ENCODE data around the gene MAML3. TPM values are rescaled to one million over a fixed set of nuclear protein-coding genes. Genes with fewer than 3 reads are reported as not detected.
A peak's percentile ranks its signal among the peaks of the same experiment; 100 is the strongest.

Gene MAML3
- total RNA-seq, 5 donors from 2014 or later (not counting 1 experiment from before 2014, with no cell fraction given): 2.0 to 3.4 (median 2.7) TPM

DNA sequence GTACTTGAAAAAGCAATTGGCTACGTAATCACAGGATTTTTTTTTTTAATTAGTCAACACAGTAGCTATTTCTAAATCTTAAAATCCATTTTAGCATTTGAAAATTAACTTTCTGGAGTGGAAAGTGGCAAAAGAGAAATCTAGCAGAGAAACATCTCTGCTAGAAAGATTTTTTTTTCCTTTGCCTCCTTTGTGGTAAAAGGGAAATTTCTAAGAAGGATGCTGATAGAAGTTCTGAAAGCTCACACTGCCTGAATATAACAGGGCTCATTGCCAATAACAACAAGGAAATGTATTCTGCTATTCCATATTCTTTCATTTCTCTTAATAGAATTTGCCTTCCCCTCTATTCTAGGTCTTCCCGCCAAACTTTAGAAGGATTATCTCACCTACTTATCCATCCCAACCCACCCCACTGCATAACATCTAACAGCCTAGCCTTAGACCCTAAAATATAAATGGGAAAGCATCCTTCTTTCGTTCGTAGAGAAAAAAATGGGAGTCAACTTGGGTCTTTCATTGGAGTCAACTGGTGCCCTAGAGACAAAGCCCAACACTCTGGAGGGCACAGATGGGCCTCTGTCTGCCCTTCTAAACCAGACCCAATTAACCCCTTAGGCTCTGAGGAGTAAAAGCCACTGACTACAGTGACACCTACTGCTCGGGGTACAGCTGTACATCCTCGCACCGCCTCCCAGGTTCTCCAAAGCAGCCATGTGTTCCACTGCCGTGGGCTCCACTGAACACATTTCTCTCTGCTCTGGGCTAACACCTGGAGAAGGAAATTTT is 103.9 kb downstream of the MAML3 start:
- Histone ChIP-seq H3K9me3 (no peaks in the 10 kb centered on the region), H3K36me3 (ENCODE audit: control insufficient read depth in 2 of 2, extremely low read depth in 1 of 2, insufficient read depth in 1 of 2, low read length in 1 of 2) (no peaks in the 10 kb centered on the region), H3K4me1 (ENCODE audit: control insufficient read depth in 1 of 2, extremely low read depth in 1 of 2, insufficient read depth in 2 of 2, low read length in 2 of 2) (peaks cover 18 to 45% of the 10 kb centered on the region in 2 experiments), H3K27ac (ENCODE audit: low read length) (no peak overlapping the region), H3K4me3 (ENCODE audit: control insufficient read depth in 1 of 2, extremely low read depth in 1 of 2, low read length in 1 of 2) (no peak overlapping the region), H3K27me3 (replicated peaks in 1 of 2; ENCODE audit: control insufficient read depth in 2 of 2, extremely low read depth in 1 of 2, insufficient read depth in 2 of 2, low read length in 1 of 2) (peaks cover 0 to 6% of the 10 kb centered on the region in 2 experiments)
- Mint-ChIP-seq H3K27ac (peak overlapping the region; percentile 46 to 79), H3K4me3 (peak overlapping the region; percentile 68 to 76 (median 75)), H3K4me1 (peaks cover 36 to 56% (median 37%) of the 10 kb centered on the region in 3 donors), H3K9me3 (no peaks in the 10 kb centered on the region), H3K27me3 (peaks cover 0 to 4% of the 10 kb centered on the region in 2 donors), H3K36me3 (no peaks in the 10 kb centered on the region)
- ChIA-PET CTCF (interaction anchor here (1.1 to 1.4 kb wide), 4 partner anchors 29 to 203 kb away, joined by 3 to 6 read pairs (median 4); no protein-coding TSS in a partner anchor), POLR2A (interaction anchor here in 1 of 2 donors (0.7 kb wide), 1 partner anchor 102 kb away, joined by 4 read pairs; no protein-coding TSS in a partner anchor)
- 80% methylated on average over 6 of the region's 8 CpGs for WGBS (ENCODE audit: insufficient coverage)
- ATAC-seq (replicated peaks in 1 of 4): no peak
- DNase-seq: no peak

DNA sequence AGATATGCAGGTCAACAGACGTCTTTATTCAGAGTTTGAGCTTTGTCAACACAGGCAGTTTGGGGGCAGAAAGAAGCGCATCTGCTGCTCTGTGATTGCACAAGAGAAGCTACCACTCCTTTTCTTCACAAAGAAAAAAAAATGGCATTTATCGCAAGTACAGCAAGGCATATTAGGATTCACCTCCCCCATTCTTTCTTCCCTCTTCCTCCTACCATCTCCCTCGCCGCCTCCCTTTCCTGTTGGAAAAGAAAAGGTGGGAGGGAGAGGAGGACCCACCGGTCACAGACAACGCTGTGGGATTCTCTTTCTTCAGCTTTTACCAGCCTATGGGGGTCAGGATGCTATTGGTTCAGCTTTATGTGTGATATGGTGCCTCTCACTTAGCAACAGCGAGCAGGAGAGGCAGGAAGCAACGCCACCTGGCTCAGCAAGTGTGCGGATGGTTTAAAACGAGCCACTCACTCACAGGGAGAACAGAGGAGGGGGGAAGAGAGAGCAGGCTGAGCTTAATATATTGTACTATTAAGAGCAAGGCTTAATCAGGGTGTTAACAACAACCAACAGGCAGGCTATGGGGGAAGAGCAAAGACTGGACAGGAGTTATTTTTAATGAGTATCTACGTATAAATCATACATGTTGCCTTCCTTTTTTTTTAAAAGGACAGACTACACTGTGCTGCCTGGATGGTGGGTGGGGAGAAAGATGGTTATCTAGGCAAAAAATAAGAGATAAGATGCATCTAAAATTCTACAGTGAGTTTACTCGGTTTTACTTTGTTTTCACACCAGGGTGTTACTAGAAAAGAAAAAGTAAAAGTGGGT is 104.7 kb downstream of the MAML3 start:
- Histone ChIP-seq H3K36me3 (ENCODE audit: control insufficient read depth in 2 of 2, extremely low read depth in 1 of 2, insufficient read depth in 1 of 2, low read length in 1 of 2) (no peaks in the 10 kb centered on the region), H3K9me3 (no peaks in the 10 kb centered on the region), H3K4me3 (ENCODE audit: control insufficient read depth in 1 of 2, extremely low read depth in 1 of 2, low read length in 1 of 2) (peak overlapping the region; percentile 35 to 46), H3K4me1 (ENCODE audit: control insufficient read depth in 1 of 2, extremely low read depth in 1 of 2, insufficient read depth in 2 of 2, low read length in 2 of 2) (peaks cover 18 to 41% of the 10 kb centered on the region in 2 experiments), H3K27ac (ENCODE audit: low read length) (peak overlapping the region; percentile 43), H3K27me3 (replicated peaks in 1 of 2; ENCODE audit: control insufficient read depth in 2 of 2, extremely low read depth in 1 of 2, insufficient read depth in 2 of 2, low read length in 1 of 2) (peaks cover 0 to 6% of the 10 kb centered on the region in 2 experiments)
- H3K27ac Mint-ChIP-seq: peak overlapping the region; percentile 79 to 81
- no peaks in the 10 kb centered on the region for H3K36me3 Mint-ChIP-seq
- ATAC-seq (replicated peaks in 1 of 4): peak; percentile 89 to 97 (median 95)
- 17% methylated on average over 1 of the region's 13 CpGs for WGBS (ENCODE audit: insufficient coverage)
- peak; percentile 23 to 69 (median 46) for DNase-seq
- ChIA-PET POLR2A (interaction anchor here (0.7 to 1.0 kb wide), 3 partner anchors 21 to 324 kb away, joined by 3 to 4 read pairs (median 4); no protein-coding TSS in a partner anchor), CTCF (interaction anchor here (0.5 to 1.4 kb wide), 9 partner anchors 28 to 204 kb away, joined by 3 to 6 read pairs (median 3); no protein-coding TSS in a partner anchor)
- peaks cover 30 to 50% (median 31%) of the 10 kb centered on the region in 3 donors for H3K4me1 Mint-ChIP-seq
- peak overlapping the region; percentile 68 to 76 (median 75) for H3K4me3 Mint-ChIP-seq
- no peaks in the 10 kb centered on the region for H3K27me3 Mint-ChIP-seq
- H3K9me3 Mint-ChIP-seq: no peaks in the 10 kb centered on the region

DNA sequence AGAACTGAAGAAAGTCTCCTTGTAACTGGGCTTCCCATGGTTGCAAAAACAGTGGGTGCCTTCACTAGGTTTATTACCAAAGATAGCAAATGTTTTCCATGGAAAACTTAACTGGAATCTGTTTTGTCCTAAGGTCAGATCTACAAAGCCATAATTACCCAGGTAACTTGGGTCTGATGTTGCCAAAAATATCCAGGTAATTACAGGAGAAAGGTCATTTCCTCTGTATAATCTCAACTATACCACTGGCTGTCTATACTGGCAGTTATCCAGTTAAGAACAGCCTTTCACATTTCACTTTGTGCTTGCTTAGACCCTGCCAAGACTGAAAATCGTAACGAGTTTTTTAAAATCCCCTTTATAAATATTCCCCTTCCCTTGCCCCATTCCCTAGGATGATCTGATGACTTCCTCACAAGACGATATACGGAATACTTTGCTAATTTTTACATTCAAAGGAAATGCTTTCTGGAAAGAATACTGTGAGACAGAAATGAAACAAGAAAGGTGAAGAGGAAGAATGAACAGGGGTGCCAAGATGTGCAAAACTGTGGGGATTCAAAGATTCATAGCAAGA is 105.5 kb downstream of the MAML3 start:
- Histone ChIP-seq H3K27me3 (replicated peaks in 1 of 2; ENCODE audit: control insufficient read depth in 2 of 2, extremely low read depth in 1 of 2, insufficient read depth in 2 of 2, low read length in 1 of 2) (peaks cover 0 to 6% of the 10 kb centered on the region in 2 experiments), H3K27ac (ENCODE audit: low read length) (peak overlapping the region; percentile 43), H3K36me3 (ENCODE audit: control insufficient read depth in 2 of 2, extremely low read depth in 1 of 2, insufficient read depth in 1 of 2, low read length in 1 of 2) (no peaks in the 10 kb centered on the region), H3K4me1 (ENCODE audit: control insufficient read depth in 1 of 2, extremely low read depth in 1 of 2, insufficient read depth in 2 of 2, low read length in 2 of 2) (peaks cover 14 to 33% of the 10 kb centered on the region in 2 experiments), H3K4me3 (ENCODE audit: control insufficient read depth in 1 of 2, extremely low read depth in 1 of 2, low read length in 1 of 2) (peak overlapping the region; percentile 35 to 46), H3K9me3 (no peaks in the 10 kb centered on the region)
- Mint-ChIP-seq H3K4me3 (peak overlapping the region; percentile 68 to 76 (median 75)), H3K36me3 (no peaks in the 10 kb centered on the region), H3K27ac (peak overlapping the region; percentile 79 to 81), H3K9me3 (no peaks in the 10 kb centered on the region), H3K4me1 (peaks cover 23 to 44% (median 27%) of the 10 kb centered on the region in 3 donors), H3K27me3 (no peaks in the 10 kb centered on the region)
- ATAC-seq (replicated peaks in 1 of 4) (no peak), DNase-seq (no peak)
- WGBS (ENCODE audit: insufficient coverage): 43% methylated on average over 2 of the region's 4 CpGs
- CTCF ChIA-PET: interaction anchor here (0.6 to 1.4 kb wide), 7 partner anchors 27 to 204 kb away, joined by 3 to 6 read pairs (median 3); no protein-coding TSS in a partner anchor
- POLR2A ChIA-PET: interaction anchor here (0.7 to 1.0 kb wide), 2 partner anchors 22 to 324 kb away, joined by 3 to 4 read pairs; no protein-coding TSS in a partner anchor

DNA sequence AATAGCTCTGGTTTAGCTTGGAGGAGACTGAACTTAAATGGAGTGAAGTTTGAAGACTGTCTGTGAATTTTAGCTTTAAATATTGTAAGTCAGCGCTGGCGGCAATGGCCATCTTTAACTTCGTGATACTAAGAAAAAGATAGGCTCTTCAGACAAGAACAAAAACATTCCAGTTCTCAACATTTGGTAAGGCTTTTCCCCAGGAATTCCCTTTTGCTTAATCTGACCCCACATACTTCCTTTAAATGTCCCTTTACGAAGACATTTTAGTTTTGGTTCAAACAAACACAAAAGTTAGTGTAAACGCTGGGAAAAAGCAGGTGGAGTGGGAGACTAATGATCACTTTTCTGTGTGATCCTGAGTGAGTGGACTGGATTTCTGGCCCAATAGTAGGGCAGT is 106.2 kb downstream of the MAML3 start:
- H3K27me3 Mint-ChIP-seq: no peaks in the 10 kb centered on the region
- Histone ChIP-seq H3K4me1 (ENCODE audit: control insufficient read depth in 1 of 2, extremely low read depth in 1 of 2, insufficient read depth in 2 of 2, low read length in 2 of 2) (peaks cover 14 to 30% of the 10 kb centered on the region in 2 experiments), H3K27ac (ENCODE audit: low read length) (no peak overlapping the region), H3K9me3 (no peaks in the 10 kb centered on the region), H3K36me3 (ENCODE audit: control insufficient read depth in 2 of 2, extremely low read depth in 1 of 2, insufficient read depth in 1 of 2, low read length in 1 of 2) (no peaks in the 10 kb centered on the region), H3K27me3 (replicated peaks in 1 of 2; ENCODE audit: control insufficient read depth in 2 of 2, extremely low read depth in 1 of 2, insufficient read depth in 2 of 2, low read length in 1 of 2) (peaks cover 0 to 6% of the 10 kb centered on the region in 2 experiments), H3K4me3 (ENCODE audit: control insufficient read depth in 1 of 2, extremely low read depth in 1 of 2, low read length in 1 of 2) (no peak overlapping the region)
- no peak overlapping the region for H3K4me3 Mint-ChIP-seq
- no peak overlapping the region for H3K27ac Mint-ChIP-seq
- 100% methylated on average over 1 of the region's 5 CpGs for WGBS (ENCODE audit: insufficient coverage)
- ChIA-PET POLR2A (no interaction called here), CTCF (interaction anchor here in 1 of 2 donors (0.6 kb wide), 1 partner anchor 181 kb away, joined by 3 read pairs; no protein-coding TSS in a partner anchor)
- ATAC-seq (replicated peaks in 1 of 4) (no peak), DNase-seq (no peak)
- no peaks in the 10 kb centered on the region for H3K36me3 Mint-ChIP-seq
- H3K4me1 Mint-ChIP-seq: peaks cover 18 to 37% (median 21%) of the 10 kb centered on the region in 3 donors
- no peaks in the 10 kb centered on the region for H3K9me3 Mint-ChIP-seq

DNA sequence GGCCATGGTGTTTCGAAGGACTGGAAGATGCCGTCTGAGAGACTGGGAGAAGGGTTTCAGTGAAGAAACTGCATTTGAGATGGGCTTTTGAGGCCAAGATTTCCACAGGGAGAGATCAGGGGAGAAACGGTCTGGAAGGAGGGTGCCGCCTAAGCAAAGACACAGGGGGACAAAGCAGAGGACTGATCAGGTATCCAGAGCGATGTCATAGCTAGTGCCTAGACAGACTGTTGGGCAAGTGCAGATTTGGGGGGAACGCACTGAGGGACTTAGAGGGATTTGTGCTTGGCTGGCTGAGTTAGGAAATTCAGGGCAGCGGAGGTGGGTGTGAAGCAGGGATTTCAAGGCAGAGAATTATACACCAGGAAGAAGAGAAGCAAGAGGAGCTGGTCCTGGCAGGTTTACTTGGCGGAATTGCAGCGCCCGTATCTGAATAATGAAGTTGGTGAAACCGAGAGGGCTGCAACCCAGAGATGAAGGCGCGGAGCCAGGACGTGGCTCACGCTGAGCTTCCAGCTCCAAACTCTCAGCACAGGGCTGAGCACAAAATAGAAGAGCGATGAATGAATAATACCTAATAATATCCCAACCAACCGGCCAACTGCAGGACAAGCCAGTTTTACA is 106.9 kb downstream of the MAML3 start:
- Mint-ChIP-seq H3K36me3 (no peaks in the 10 kb centered on the region), H3K27me3 (no peaks in the 10 kb centered on the region), H3K27ac (no peak overlapping the region), H3K9me3 (no peaks in the 10 kb centered on the region), H3K4me3 (no peak overlapping the region), H3K4me1 (peaks cover 18 to 38% (median 20%) of the 10 kb centered on the region in 3 donors)
- H3K9me3 ChIP-seq: no peaks in the 10 kb centered on the region
- no peaks in the 10 kb centered on the region for H3K36me3 ChIP-seq (ENCODE audit: control insufficient read depth in 2 of 2, extremely low read depth in 1 of 2, insufficient read depth in 1 of 2, low read length in 1 of 2)
- ChIA-PET CTCF (interaction anchor here in 1 of 2 donors (0.6 kb wide), 1 partner anchor 182 kb away, joined by 3 read pairs; no protein-coding TSS in a partner anchor), POLR2A (no interaction called here)
- no peak for ATAC-seq (replicated peaks in 1 of 4)
- peaks cover 0 to 6% of the 10 kb centered on the region in 2 experiments for H3K27me3 ChIP-seq (replicated peaks in 1 of 2; ENCODE audit: control insufficient read depth in 2 of 2, extremely low read depth in 1 of 2, insufficient read depth in 2 of 2, low read length in 1 of 2)
- 93% methylated on average over 13 of the region's 17 CpGs for WGBS (ENCODE audit: insufficient coverage)
- H3K4me1 ChIP-seq (ENCODE audit: control insufficient read depth in 1 of 2, extremely low read depth in 1 of 2, insufficient read depth in 2 of 2, low read length in 2 of 2): peaks cover 14 to 30% of the 10 kb centered on the region in 2 experiments
- DNase-seq: no peak
- no peak overlapping the region for H3K27ac ChIP-seq (ENCODE audit: low read length)
- H3K4me3 ChIP-seq (ENCODE audit: control insufficient read depth in 1 of 2, extremely low read depth in 1 of 2, low read length in 1 of 2): no peak overlapping the region

All from T-cell (primary cell).